ENCODE measurements around the gene ESPL1.

The ESPL1 gene

DNA sequence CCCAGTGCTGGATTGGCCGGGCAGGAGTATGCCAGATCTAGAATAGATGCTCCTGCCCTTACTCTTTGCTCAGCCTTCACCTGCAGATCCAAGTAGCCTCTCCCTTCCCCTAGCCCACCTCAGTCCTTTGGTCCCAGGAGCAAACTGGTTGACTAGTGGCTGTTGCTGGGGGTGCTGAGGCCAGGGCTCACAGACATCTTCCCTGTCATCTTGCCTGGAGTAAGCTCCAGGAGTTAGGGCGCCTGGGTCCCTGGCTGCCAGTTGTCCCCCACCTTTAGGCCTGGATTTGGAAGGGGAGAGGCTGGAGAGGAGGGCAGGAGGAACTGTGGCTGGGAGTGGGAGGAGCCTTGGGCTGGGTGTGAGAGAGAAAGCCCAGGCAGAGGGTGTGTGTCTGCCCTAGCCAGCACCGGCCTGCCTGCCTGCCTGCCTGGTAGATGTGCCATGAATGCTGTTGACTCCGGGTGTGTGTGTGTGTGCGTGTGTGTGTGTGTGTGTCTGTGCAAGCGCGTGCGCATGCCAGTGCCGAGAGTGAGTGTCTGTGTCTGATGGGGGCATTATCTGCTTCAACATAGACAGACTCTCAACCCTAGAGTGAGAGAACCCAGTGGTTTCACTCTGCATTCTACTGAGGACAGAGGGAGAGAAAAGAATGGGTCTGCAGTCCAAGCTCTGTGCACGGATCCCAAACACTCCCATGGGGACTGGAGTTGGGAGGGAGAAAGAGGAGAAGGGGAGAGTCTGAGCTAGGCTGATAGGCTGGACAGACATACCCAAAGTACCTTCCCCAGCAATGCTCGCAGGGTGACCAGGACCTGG lies 35.2 kb upstream of the ESPL1 start:
- H3K27ac ChIP-seq = peak overlapping the region; percentile 80 to 95
- no peak for TF ChIP-seq CTCF (IDR thresholded peaks at IDR 0.05)
- peak overlapping the region; percentile 89 for H3K4me3 ChIP-seq
- no peak for DNase-seq (ENCODE audit: low spot score)

DNA sequence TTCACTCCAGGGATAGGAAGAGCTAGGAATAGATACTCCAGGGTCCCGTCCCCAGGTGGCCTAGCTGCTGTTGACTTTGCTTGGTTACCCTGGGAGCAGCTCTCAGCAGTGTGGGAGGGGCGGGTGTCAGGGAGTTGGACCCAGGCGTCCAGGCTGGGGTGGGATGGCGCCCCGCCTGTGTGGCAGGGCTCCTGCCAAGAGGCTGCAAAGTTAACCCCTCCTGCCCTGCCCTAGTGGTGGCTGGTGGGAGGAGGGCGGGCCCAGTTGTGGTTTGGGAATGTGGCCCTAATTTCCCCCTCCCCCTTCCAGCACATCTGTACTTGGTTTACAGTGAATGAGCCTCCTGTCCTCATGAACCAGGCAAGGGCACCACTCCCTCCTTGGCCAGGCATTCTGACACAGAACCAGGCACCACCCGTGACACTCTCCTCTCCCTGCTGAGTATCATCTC lies 34.4 kb upstream of the ESPL1 start:
- peak overlapping the region; percentile 80 to 95 for H3K27ac ChIP-seq
- no peak for TF ChIP-seq CTCF (IDR thresholded peaks at IDR 0.05)
- H3K4me3 ChIP-seq = peak overlapping the region; percentile 89
- DNase-seq (ENCODE audit: low spot score) = no peak

GRCh38 chr12:53234271-53234914 lies 33.7 kb upstream of the ESPL1 start:
- no peak for TF ChIP-seq CTCF (IDR thresholded peaks at IDR 0.05)
- no peak for DNase-seq (ENCODE audit: low spot score)
- Histone ChIP-seq H3K27ac (peak overlapping the region; percentile 80 to 95), H3K4me3 (peak overlapping the region; percentile 89)

DNA sequence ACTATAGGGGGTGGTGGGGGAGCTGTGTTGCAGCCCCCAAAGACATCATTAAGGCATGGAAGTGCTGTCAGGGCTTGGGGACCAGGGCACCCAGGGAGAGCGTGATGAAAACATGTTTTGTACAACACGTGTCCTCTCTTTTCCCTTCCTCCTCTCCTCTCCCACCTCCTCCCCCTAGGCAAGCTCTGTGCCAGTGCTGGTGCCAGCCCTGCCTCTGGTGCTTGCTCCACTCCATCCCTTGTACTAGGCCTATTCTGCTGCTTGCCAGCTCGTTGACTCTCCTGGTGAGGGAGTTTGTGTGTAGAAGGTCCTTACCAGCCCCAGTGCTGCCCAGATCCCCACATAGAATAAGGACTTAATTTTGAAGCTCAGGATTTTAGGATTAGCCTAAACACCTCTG lies 32.9 kb upstream of the ESPL1 start:
- Histone ChIP-seq H3K27ac (peak overlapping the region; percentile 80 to 95), H3K4me3 (no peak overlapping the region)
- DNase-seq (ENCODE audit: low spot score) = no peak
- no peak for TF ChIP-seq CTCF (IDR thresholded peaks at IDR 0.05)

DNA sequence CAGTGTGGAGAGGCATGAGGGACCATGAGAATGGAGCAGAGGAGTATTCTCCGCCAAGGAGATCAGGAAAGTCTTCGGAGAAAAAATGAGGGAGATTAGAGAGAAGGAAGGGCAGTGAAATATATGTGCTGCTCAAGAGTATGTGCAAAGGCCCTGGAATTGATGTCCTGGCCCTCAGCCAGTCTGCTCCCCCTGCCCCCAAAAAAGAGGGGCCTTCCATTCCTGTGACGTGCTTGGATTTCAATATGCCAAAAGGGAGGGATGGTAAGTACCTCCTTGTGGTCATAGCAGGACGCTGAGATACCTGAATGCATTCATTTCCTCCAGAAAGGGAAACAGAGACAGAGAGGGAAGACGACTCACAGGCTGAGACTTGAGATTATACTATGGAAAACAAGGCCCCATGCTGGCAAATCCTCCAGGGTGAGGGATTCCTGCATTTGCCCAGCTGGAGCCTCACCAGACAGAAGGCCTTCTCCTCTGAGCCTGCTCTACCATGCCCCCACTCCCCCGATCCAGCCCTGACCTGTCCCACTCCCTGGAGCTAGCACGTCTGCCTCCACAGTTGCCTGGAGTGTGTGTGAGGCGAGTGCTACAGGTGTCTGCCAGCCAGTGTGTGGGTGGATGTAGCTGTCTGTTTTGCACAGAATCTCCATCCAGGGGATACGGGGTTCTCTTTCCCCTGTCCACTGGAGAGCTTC lies 32.2 kb upstream of the ESPL1 start:
- Histone ChIP-seq H3K27ac (peak overlapping the region in 1 of 2 donors; percentile 95), H3K4me3 (no peak overlapping the region)
- no peak for TF ChIP-seq CTCF (IDR thresholded peaks at IDR 0.05)
- no peak for DNase-seq (ENCODE audit: low spot score)

DNA sequence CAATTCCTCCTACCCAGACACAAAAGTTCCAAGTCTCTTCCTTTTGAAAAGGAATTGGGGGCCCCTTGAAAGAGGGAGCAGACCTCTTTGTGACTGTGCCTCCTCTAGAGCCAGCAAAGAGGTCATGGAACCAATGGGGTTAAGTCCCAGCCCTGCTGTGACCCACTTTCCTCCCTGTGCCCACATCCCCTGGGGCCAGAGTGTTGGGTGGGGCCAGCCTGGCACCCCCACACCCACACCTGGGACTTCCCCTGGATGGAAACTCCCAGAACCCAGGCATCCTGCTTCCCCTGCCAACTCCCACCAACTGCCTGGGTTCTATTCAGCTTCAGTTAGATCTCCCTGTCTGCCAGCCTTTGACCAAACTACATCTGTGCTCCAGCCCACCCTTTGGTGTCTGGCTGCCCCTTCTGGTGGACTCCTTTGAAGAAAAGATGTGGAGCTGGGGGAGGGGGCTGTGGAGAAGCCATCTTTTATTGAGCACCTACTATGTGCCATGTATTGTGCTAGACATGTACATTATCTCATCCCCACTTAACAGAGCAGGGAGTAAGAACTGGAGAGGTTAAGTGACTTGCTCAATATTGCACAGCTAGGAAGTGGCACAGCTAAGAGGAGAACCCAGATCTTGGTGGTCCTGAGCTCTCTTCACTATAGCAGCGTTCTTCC lies 31.5 kb upstream of the ESPL1 start:
- no peak for DNase-seq (ENCODE audit: low spot score)
- Histone ChIP-seq H3K27ac (no peak overlapping the region), H3K4me3 (no peak overlapping the region)
- TF ChIP-seq CTCF (IDR thresholded peaks at IDR 0.05) = no peak

Data from coronary artery (tissue), 2 donors.